GM06990 (cell line): Measurements from ENCODE around the gene MT1A.

Experiments used
- DNase-seq: peaks from one replicate; pipeline ENCODE4 v3.0.0-alpha.2; 2011; ENCODE audit not compliant: insufficient read length; ENCODE audit errors: extremely low read depth
- H3K27me3 ChIP-seq: replicated peaks from 2 replicates; pipeline ENCODE4 v1.6.0; 2011; ENCODE audit warnings: low read length; ENCODE audit not compliant: control insufficient read depth, insufficient read depth
- H3K36me3 ChIP-seq: 2 replicates; pipeline ENCODE4 v1.5.1; 2011; ENCODE audit warnings: low read length; ENCODE audit not compliant: control insufficient read depth, insufficient read depth
- H3K4me3 ChIP-seq: replicated peaks from 2 replicates; pipeline ENCODE4 v1.5.1; 2011; ENCODE audit warnings: low read depth, mild to moderate bottlenecking, control low read depth, low read length
- CTCF ChIP-seq: IDR thresholded peaks from 2 replicates; pipeline ENCODE4 v1.5.1; 2011; ENCODE audit warnings: low read length, control low read depth, mild to moderate bottlenecking, inconsistent platforms; ENCODE audit not compliant: insufficient read depth, poor library complexity, severe bottlenecking

The MT1A gene

DNA sequence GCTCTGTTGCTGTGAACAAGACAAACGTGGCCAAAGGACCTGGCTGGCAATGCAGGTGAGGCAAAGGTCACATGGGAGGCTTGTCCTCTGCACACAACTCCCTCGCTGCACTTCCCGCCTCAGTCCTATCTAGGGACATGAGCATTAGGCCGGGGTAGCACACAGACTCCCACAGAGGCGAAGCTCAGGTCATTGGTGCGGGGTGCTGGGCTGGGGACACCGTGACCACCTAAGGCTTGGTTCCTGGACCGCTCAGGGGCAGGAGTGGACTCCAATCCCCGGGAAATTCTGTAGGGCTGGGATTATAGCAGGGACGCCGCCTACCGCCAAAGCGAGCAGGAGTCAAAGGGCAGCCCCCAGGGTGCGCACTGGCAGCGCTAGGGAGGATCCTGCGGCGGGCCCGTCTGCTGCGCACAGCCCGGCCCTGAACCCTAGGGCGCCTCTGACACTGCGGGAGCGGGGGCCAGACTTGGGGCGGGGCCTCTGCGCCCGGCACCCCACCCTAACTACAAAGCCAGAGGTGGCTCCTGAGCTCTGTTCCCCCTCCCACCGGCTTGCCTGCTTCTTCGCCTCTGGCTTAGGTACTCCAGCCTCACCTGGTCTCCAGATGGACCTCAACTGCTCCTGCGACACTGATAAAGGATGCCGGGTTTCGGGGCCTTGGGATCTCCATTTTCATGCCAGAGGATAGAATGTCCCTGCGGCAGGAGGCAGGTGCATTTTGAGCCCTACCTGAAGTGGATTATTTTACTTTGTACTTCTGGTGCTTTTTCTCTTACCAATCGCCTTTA is 9.4 kb downstream of the MT1A start:
- DNase-seq: no peak
- no peak overlapping the region for H3K4me3 ChIP-seq
- H3K27me3 ChIP-seq: peaks cover 9% of the 10 kb centered on the region
- no peaks in the 10 kb centered on the region for H3K36me3 ChIP-seq
- TF ChIP-seq CTCF: no peak

GRCh38 chr16:56649271-56649670 is 10.8 kb downstream of the MT1A start:
- Histone ChIP-seq H3K4me3 (no peak overlapping the region), H3K27me3 (peaks cover 8% of the 10 kb centered on the region), H3K36me3 (no peaks in the 10 kb centered on the region)
- no peak for TF ChIP-seq CTCF
- DNase-seq: no peak

- no peak for DNase-seq
- H3K27me3 ChIP-seq: peaks cover 5% of the 10 kb centered on the region
- no peaks in the 10 kb centered on the region for H3K36me3 ChIP-seq
- no peak for TF ChIP-seq CTCF
- no peak overlapping the region for H3K4me3 ChIP-seq
Observed at GRCh38 chr16:56649820-56650219, 11.4 kb downstream of the MT1A start.

- DNase-seq: no peak
- H3K27me3 ChIP-seq: peaks cover 5% of the 10 kb centered on the region
Observed at GRCh38 chr16:56651586-56651985, 13.1 kb downstream of the MT1A start, which contains the start of gene MT1B. Gene MT1B, plus strand, starts transcription at chr16:56651886. Its CDS starts 68 bp downstream, at chr16:56651954.

GRCh38 chr16:56652600-56652999 is 14.1 kb downstream of the MT1A start:
- H3K4me3 ChIP-seq: no peak overlapping the region
- peaks cover 3% of the 10 kb centered on the region for H3K27me3 ChIP-seq
- TF ChIP-seq CTCF: no peak

More at GRCh38 chr16:56651586-56651985, 13.1 kb downstream of the MT1A start, which contains the start of gene MT1B:
- no peaks in the 10 kb centered on the region for H3K36me3 ChIP-seq
- TF ChIP-seq CTCF: no peak
- H3K4me3 ChIP-seq: no peak within 1 kb of the TSS

More at GRCh38 chr16:56652600-56652999, 14.1 kb downstream of the MT1A start:
- no peaks in the 10 kb centered on the region for H3K36me3 ChIP-seq
- no peak for DNase-seq
